ENCODE results near the gene TGFB3. TPM values are rescaled to one million over a fixed set of nuclear protein-coding genes. Genes with fewer than 3 reads are reported as not detected.

Gene TGFB3
- total RNA-seq, 4 donors from 2014 or later, result 2.8 to 4.7 (median 3.6) TPM

DNA sequence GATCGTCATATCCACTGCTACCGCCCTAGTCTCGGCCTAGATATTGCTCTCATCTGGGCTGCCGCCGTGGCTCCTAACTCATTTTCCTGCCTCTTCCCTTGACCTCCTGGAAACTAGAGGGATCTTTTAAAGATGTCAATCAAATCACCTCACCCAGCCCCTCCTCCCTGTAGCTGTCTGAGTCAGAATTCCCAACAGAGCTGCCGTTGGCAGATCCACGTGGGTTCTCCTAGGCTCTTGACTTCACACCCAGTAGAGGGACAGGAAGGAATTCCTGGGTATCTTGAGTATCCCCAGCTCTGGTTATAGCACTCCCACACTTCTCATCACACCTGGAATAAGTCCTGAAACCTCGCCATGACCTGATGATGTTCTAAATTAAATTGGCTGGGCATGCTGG lies 11.9 kb downstream of the TGFB3 start:
- H3K4me3 ChIP-seq (ENCODE audit: low read depth, poor library complexity, severe bottlenecking), result no peak overlapping the region
- TF ChIP-seq POLR2A (IDR thresholded peaks at IDR 0.05) (no peak), CTCF (IDR thresholded peaks at IDR 0.05) (no peak)
- DNase-seq (ENCODE audit: low spot score in 2 of 2), result peak in 1 of 2 donors; percentile 29
- WGBS, 2 donors, result 72 to 74% methylated on average over 8 of the region's 8 CpGs
- intact Hi-C loops (cut with DNase I; ENCODE audit: low total_unique reads), result no loop called here

GRCh38 chr14:75969126-75969525 lies 12.7 kb downstream of the TGFB3 start:
- DNase-seq (ENCODE audit: low spot score in 2 of 2), result no peak
- intact Hi-C loops (cut with DNase I; ENCODE audit: low total_unique reads), result no loop called here
- TF ChIP-seq CTCF (IDR thresholded peaks at IDR 0.05) (no peak), POLR2A (IDR thresholded peaks at IDR 0.05) (no peak)
- 69 to 70% methylated on average over 4 of the region's 4 CpGs for WGBS, 2 donors
- no peak overlapping the region for H3K4me3 ChIP-seq (ENCODE audit: low read depth, poor library complexity, severe bottlenecking)

DNA sequence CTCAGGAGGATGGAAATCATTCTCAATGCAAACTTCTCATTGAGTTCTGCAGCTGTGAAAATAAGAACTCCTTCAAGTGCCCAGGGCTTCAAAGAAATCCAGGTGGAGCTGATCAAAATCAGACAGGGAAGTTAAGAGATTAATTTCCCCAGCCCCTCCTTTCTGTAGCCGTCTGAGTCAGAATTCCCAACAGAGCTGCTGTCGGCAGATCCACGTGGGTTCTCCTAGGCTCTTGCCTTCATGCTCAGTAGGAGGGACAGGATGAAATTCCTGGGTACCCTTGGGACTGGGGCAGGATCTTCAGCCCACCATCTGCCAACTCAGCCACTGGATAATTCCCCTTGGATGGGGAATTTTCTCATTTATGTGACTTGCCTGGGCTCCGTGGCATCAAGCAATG lies 13.3 kb downstream of the TGFB3 start:
- peak in 1 of 2 donors; percentile 81 for DNase-seq (ENCODE audit: low spot score in 2 of 2)
- TF ChIP-seq POLR2A (IDR thresholded peaks at IDR 0.05) (no peak), CTCF (IDR thresholded peaks at IDR 0.05) (no peak)
- intact Hi-C loops (cut with DNase I; ENCODE audit: low total_unique reads), result no loop called here
- 32 to 34% methylated on average over 4 of the region's 4 CpGs for WGBS, 2 donors
- no peak overlapping the region for H3K4me3 ChIP-seq (ENCODE audit: low read depth, poor library complexity, severe bottlenecking)

DNA sequence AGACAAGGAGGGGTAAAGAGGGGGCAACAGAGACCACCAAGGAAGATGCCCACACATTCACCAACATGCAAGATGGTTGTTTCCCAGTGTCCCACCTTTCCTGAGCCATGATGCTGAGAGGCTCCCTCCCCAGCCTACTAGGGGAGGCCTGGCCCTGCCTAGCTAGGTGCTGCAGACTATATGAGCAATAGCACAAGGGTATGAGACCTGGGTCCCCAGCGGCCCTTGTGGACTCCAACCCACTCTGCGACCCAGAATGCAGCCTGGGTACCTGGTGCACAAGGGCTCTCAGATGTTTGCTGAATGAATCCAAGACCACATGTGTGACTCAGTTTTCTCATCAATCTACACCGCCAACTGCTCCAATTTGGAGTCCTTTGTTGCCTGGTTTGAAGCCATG lies 13.9 kb downstream of the TGFB3 start:
- TF ChIP-seq CTCF (IDR thresholded peaks at IDR 0.05) (no peak), POLR2A (IDR thresholded peaks at IDR 0.05) (no peak)
- intact Hi-C loops (cut with DNase I; ENCODE audit: low total_unique reads), result no loop called here
- H3K4me3 ChIP-seq (ENCODE audit: low read depth, poor library complexity, severe bottlenecking), result no peak overlapping the region
- DNase-seq (ENCODE audit: low spot score in 2 of 2), result peak in 1 of 2 donors; percentile 52
- 88 to 100% methylated on average over 1 to 3 of the region's 3 CpGs for WGBS, 2 donors

- no peak for DNase-seq (ENCODE audit: low spot score in 2 of 2)
- no peak for TF ChIP-seq CTCF (IDR thresholded peaks at IDR 0.05)
- TF ChIP-seq POLR2A (IDR thresholded peaks at IDR 0.05), result no peak
- WGBS, 2 donors, result 72 to 85% methylated on average over 3 of the region's 3 CpGs
- no peak overlapping the region for H3K4me3 ChIP-seq (ENCODE audit: low read depth, poor library complexity, severe bottlenecking)
- intact Hi-C loops (cut with DNase I; ENCODE audit: low total_unique reads), result no loop called here
Measured at GRCh38 chr14:75961662-75962061, 20.1 kb downstream of the TGFB3 start.

GRCh38 chr14:75960231-75960630 lies 21.6 kb downstream of the TGFB3 start:
- intact Hi-C loops (cut with DNase I; ENCODE audit: low total_unique reads), result no loop called here
- TF ChIP-seq CTCF (IDR thresholded peaks at IDR 0.05), result no peak
- 56 to 74% methylated on average over 6 of the region's 6 CpGs for WGBS, 2 donors
- no peak for DNase-seq (ENCODE audit: low spot score in 2 of 2)
- no peak overlapping the region for H3K4me3 ChIP-seq (ENCODE audit: low read depth, poor library complexity, severe bottlenecking)
